OCI-M2 (cell line): ENCODE measurements around the gene TOP2B.

ENCODE experiments used
- DNase-seq: peaks from one replicate; lab custom pipeline; 2025; ENCODE audit not compliant: unreplicated experiment; lab: John Stamatoyannopoulos, UW

The TOP2B gene

GRCh38 chr3:25621087-25621486 lies 43.6 kb downstream of the TOP2B start:
- DNase-seq: no peak

- DNase-seq: no peak
Observed at GRCh38 chr3:25620493-25620892, 44.2 kb downstream of the TOP2B start.

DNA sequence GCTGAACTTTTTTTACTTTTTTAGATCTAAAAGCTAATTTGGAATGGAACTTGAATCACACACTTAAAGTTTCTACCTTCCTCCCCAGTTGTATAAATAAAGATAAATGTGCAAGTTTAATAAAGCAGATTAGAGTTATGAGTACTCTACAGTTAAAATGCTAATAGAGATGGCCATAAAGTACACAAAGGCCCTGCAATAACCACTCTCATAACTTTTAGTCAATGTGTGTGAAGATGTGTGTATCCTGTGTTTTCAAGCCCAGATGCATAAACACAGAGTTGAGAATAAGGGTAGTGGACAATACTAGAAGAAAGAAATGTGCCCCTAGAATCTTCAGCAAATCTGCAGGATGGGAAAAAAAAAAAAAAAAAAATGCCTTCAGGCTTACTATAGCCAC lies 45.3 kb downstream of the TOP2B start:
- DNase-seq: no peak

- no peak for DNase-seq
Observed at GRCh38 chr3:25618028-25618427, 46.7 kb downstream of the TOP2B start.

- DNase-seq: no peak
Observed at GRCh38 chr3:25611193-25611592, 53.5 kb downstream of the TOP2B start.

GRCh38 chr3:25610779-25611178 lies 53.9 kb downstream of the TOP2B start:
- no peak for DNase-seq

- DNase-seq: no peak
Observed at GRCh38 chr3:25610167-25610566, 54.5 kb downstream of the TOP2B start.

DNA sequence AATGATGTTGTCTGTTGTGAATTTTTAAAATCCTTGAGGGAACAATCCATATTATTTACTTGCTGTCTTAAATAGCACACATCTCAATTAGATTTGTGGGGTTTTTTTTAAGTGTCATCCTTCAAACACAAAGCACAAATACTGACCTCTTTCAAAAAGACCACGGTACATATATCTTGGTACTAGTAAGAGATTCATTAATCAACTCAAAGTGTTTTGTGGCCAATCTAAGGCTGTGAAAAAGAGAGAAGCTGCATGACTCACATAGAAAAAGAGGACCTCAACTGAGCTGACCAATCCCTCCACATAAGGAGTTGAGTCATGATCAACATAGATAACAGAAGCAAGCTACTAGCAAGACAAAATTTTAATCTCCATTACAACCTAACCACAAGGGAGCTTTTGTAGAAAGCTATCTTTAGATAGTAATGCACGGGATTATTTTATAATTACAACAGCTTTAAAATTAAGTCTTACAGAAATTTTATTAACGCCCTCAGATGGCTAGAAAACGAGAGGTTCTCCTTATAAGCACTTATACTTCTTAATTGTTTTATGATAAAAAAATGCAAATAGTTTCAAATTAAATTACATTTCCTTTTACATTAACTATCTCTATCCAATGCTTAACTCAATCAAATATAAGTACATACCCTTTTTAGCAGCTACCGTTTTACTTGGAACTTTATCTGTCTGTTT lies 60.5 kb downstream of the TOP2B start:
- DNase-seq: no peak

DNA sequence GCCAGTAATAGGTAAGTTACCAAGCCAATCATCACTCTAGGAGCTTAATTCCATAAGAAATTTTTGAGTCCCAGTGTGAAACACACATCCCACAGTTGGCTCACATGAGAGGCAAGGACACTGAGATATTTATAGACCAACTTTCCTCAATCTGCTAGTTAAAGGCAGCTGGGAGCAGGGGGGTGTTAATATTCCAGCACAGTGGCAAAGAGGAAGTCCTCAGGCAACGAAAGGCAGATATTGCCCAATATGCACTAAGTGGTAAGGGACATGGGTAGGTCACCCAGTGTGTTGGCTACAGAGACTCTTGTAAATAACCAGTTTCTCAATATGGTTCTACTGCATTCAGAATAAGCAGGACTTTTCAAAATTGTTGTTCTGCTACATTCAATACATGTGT lies 61.0 kb downstream of the TOP2B start:
- no peak for DNase-seq

- DNase-seq: no peak
Observed at GRCh38 chr3:25597535-25598101, 67.1 kb downstream of the TOP2B start.

- DNase-seq: no peak
Observed at GRCh38 chr3:25594007-25594502, 70.7 kb downstream of the TOP2B start.

GRCh38 chr3:25593001-25593400 lies 71.7 kb downstream of the TOP2B start:
- DNase-seq: no peak

GRCh38 chr3:25592510-25592968 lies 72.2 kb downstream of the TOP2B start:
- no peak for DNase-seq

- no peak for DNase-seq
Observed at GRCh38 chr3:25589783-25590258, 74.9 kb downstream of the TOP2B start.

GRCh38 chr3:25589104-25589782 lies 75.5 kb downstream of the TOP2B start:
- DNase-seq: no peak

DNA sequence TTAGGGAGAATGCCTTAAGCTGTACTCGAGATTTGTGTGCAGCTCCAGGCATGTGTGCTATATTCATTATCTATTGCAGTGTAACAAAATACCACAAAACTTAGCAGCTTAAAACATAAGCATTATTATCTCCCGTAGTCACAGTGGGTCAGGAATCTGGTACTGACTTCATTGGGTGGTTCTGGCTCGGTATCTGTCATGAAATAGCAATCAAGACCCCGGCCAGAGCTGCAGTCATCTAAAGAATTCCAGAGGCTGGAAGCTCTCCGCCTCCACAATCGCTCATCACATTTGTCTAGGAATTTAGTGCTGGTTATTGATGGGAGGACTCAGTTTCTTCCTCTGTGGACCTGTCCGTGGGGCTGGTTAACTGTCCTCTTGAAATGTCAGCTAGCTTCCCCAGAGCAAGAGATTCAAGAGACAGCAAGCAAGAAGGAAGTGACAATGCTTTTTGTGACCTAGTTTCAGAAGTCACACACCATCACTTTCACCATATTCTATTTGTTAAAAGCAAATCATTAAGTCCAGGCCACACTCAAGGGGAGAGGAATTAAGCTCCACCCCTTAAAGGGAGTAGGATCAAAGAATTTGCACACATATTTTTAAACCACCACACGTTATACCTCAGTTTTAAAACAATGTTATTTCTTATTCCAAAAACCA lies 76.1 kb downstream of the TOP2B start:
- no peak for DNase-seq

DNA sequence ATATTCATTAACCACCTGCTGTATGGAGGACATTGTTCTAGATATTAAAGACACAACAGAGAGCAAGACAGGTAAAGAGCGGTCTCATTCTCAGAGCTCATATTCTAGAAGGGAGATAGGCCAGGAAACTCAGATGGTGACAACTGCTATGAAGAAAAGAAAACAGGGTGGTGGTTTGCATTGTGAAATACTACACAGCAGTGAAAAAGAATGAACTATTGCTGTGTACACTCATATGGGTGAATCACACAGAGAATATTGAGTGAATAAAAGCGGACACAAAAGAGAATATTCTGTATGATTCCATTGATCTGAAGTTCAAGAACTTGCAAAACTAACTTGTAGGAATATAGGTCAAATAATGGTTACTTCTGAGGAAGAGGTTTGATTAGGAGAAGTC lies 76.7 kb downstream of the TOP2B start:
- no peak for DNase-seq

DNA sequence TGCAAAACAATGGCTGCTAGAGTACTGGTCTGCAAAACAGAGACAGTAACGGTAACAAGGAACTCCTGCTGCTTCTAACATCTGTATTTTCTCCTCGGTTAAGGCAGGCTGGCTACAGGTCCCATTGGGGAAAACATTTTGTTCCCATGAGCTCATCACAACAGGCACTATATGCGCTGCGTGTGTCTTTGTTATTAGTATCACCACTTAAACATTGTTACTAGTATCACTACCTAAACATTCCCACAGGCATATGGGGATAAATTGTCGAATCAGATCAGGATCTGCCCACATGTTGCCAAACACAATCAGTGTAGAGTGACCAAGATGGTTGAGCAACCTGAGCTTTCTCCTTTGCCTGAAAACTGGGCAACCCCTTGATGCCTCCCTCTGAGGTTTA lies 77.2 kb downstream of the TOP2B start:
- no peak for DNase-seq

DNA sequence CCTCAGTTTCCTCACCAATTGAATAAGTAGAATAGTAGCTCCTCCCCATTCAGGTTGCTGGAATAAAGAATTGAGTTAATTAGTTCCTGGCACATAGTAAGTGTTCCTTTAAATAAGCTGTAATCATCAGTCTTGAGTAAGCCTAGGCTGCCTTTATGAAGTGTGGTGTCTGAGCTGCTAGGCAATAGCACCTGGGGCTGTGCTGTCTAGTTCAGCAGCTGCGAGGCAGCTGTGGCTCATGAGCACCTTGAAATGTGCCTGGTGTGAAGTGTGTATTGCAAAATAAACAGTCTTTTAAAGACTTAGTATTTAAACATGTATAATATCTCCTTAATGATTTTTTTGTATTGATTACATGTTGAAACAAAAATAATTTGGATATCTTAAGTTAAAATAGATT lies 77.6 kb downstream of the TOP2B start:
- DNase-seq: no peak

- DNase-seq: no peak
Observed at GRCh38 chr3:25586553-25586952, 78.2 kb downstream of the TOP2B start.

- no peak for DNase-seq
Observed at GRCh38 chr3:25586167-25586505, 78.6 kb downstream of the TOP2B start.
